Activated T-cell treated with anti-CD3 and anti-CD28 coated beads, Interleukin-2, amount 50 U/mL, for 24 hours (primary cell): ENCODE data around the gene KCNQ1.
"Not testable (repeated sequence)": the region's sequence is repeated elsewhere in the genome, so short reads cannot be mapped to it uniquely, and the experiment has no call there.

ENCODE experiments used
- DNase-seq: peaks from one replicate; pipeline ENCODE4 v3.0.0-alpha.2; 2020
- H3K27ac Mint-ChIP-seq: 2 replicates; pipeline ENCODE4 v1.8.0; 2020; ENCODE audit warnings: mild to moderate bottlenecking, mixed read lengths
- H3K27me3 Mint-ChIP-seq: 2 replicates; pipeline ENCODE4 v1.8.0; 2020; ENCODE audit warnings: mixed read lengths
- H3K36me3 Mint-ChIP-seq: 2 replicates; pipeline ENCODE4 v1.8.0; 2020; ENCODE audit warnings: low read depth, mixed read lengths
- H3K4me1 Mint-ChIP-seq: 2 replicates; pipeline ENCODE4 v1.8.0; 2020; ENCODE audit warnings: low read depth, mixed read lengths
- H3K4me3 Mint-ChIP-seq: 2 replicates; pipeline ENCODE4 v1.8.0; 2020; ENCODE audit warnings: mild to moderate bottlenecking, moderate library complexity, mixed read lengths
- H3K9me3 Mint-ChIP-seq: 2 replicates; pipeline ENCODE4 v1.8.0; 2020; ENCODE audit warnings: mixed read lengths

KCNQ1 gene

GRCh38 chr11:2595204-2595603 is 150.4 kb downstream of the KCNQ1 start:
- Mint-ChIP-seq H3K27ac (no peak overlapping the region), H3K36me3 (peaks cover 69% of the 10 kb centered on the region), H3K9me3 (peaks cover 18% of the 10 kb centered on the region), H3K4me1 (no peaks in the 10 kb centered on the region), H3K4me3 (no peak overlapping the region), H3K27me3 (no peaks in the 10 kb centered on the region)
- no peak for DNase-seq

- peaks cover 40% of the 10 kb centered on the region for H3K36me3 Mint-ChIP-seq
- H3K4me1 Mint-ChIP-seq = no peaks in the 10 kb centered on the region
- H3K9me3 Mint-ChIP-seq = peaks cover 18% of the 10 kb centered on the region
- no peak overlapping the region for H3K4me3 Mint-ChIP-seq
- no peaks in the 10 kb centered on the region for H3K27me3 Mint-ChIP-seq
- no peak for DNase-seq
- H3K27ac Mint-ChIP-seq = no peak overlapping the region
Measured at GRCh38 chr11:2599561-2600189, 154.9 kb downstream of the KCNQ1 start.

GRCh38 chr11:2609345-2609744 is 164.5 kb downstream of the KCNQ1 start:
- H3K9me3 Mint-ChIP-seq = peaks cover 22% of the 10 kb centered on the region

GRCh38 chr11:2612884-2613571 is 168.2 kb downstream of the KCNQ1 start:
- no peak overlapping the region for H3K27ac Mint-ChIP-seq

More at GRCh38 chr11:2609345-2609744, 164.5 kb downstream of the KCNQ1 start:
- no peaks in the 10 kb centered on the region for H3K4me1 Mint-ChIP-seq
- H3K27me3 Mint-ChIP-seq = no peaks in the 10 kb centered on the region
- H3K4me3 Mint-ChIP-seq = no peak overlapping the region
- H3K36me3 Mint-ChIP-seq = peaks cover 22% of the 10 kb centered on the region
- H3K27ac Mint-ChIP-seq = no peak overlapping the region
- DNase-seq = no peak

GRCh38 chr11:2621894-2622293 is 177.1 kb downstream of the KCNQ1 start:
- H3K9me3 Mint-ChIP-seq = no peaks in the 10 kb centered on the region
- H3K27me3 Mint-ChIP-seq = no peaks in the 10 kb centered on the region
- no peak overlapping the region for H3K4me3 Mint-ChIP-seq
- H3K27ac Mint-ChIP-seq = no peak overlapping the region
- H3K4me1 Mint-ChIP-seq = peaks cover 9% of the 10 kb centered on the region
- peaks cover 29% of the 10 kb centered on the region for H3K36me3 Mint-ChIP-seq
- no peak for DNase-seq

More at GRCh38 chr11:2612884-2613571, 168.2 kb downstream of the KCNQ1 start:
- peaks cover 18% of the 10 kb centered on the region for H3K9me3 Mint-ChIP-seq
- H3K4me3 Mint-ChIP-seq = no peak overlapping the region
- DNase-seq = no peak
- H3K27me3 Mint-ChIP-seq = no peaks in the 10 kb centered on the region
- no peaks in the 10 kb centered on the region for H3K4me1 Mint-ChIP-seq
- H3K36me3 Mint-ChIP-seq = peaks cover 11% of the 10 kb centered on the region

GRCh38 chr11:2625183-2625582 is 180.4 kb downstream of the KCNQ1 start:
- H3K36me3 Mint-ChIP-seq = peaks cover 54% of the 10 kb centered on the region
- H3K27ac Mint-ChIP-seq = no peak overlapping the region
- H3K4me3 Mint-ChIP-seq = no peak overlapping the region
- H3K9me3 Mint-ChIP-seq = peaks cover 5% of the 10 kb centered on the region
- H3K27me3 Mint-ChIP-seq = no peaks in the 10 kb centered on the region
- peaks cover 9% of the 10 kb centered on the region for H3K4me1 Mint-ChIP-seq
- DNase-seq = no peak

GRCh38 chr11:2630679-2631078 is 185.9 kb downstream of the KCNQ1 start:
- Mint-ChIP-seq H3K36me3 (peaks cover 78% of the 10 kb centered on the region), H3K4me3 (no peak overlapping the region), H3K27ac (no peak overlapping the region), H3K27me3 (no peaks in the 10 kb centered on the region), H3K9me3 (peaks cover 41% of the 10 kb centered on the region), H3K4me1 (no peaks in the 10 kb centered on the region)
- DNase-seq = no peak

GRCh38 chr11:2631161-2631560 is 186.4 kb downstream of the KCNQ1 start:
- Mint-ChIP-seq H3K4me1 (no peaks in the 10 kb centered on the region), H3K27ac (no peak overlapping the region), H3K27me3 (no peaks in the 10 kb centered on the region), H3K4me3 (no peak overlapping the region), H3K36me3 (peaks cover 76% of the 10 kb centered on the region), H3K9me3 (peaks cover 41% of the 10 kb centered on the region)
- no peak for DNase-seq

GRCh38 chr11:2639763-2640162 is 195.0 kb downstream of the KCNQ1 start:
- H3K4me1 Mint-ChIP-seq, H3K27me3 Mint-ChIP-seq, H3K4me3 Mint-ChIP-seq, DNase-seq, H3K27ac Mint-ChIP-seq: not testable (repeated sequence)
- H3K9me3 Mint-ChIP-seq = peaks cover 58% of the 10 kb centered on the region
- peaks cover 79% of the 10 kb centered on the region for H3K36me3 Mint-ChIP-seq

- H3K27me3 Mint-ChIP-seq = no peaks in the 10 kb centered on the region
- H3K9me3 Mint-ChIP-seq = peaks cover 58% of the 10 kb centered on the region
- no peaks in the 10 kb centered on the region for H3K4me1 Mint-ChIP-seq
- no peak overlapping the region for H3K4me3 Mint-ChIP-seq
- no peak overlapping the region for H3K27ac Mint-ChIP-seq
- no peak for DNase-seq
- H3K36me3 Mint-ChIP-seq = peaks cover 79% of the 10 kb centered on the region
Measured at GRCh38 chr11:2641623-2642022, 196.8 kb downstream of the KCNQ1 start.

GRCh38 chr11:2643746-2644145 is 198.9 kb downstream of the KCNQ1 start:
- Mint-ChIP-seq H3K36me3 (peaks cover 77% of the 10 kb centered on the region), H3K27ac (no peak overlapping the region), H3K27me3 (no peaks in the 10 kb centered on the region), H3K9me3 (peaks cover 58% of the 10 kb centered on the region), H3K4me3 (no peak overlapping the region), H3K4me1 (no peaks in the 10 kb centered on the region)
- no peak for DNase-seq

- no peaks in the 10 kb centered on the region for H3K27me3 Mint-ChIP-seq
- H3K4me3 Mint-ChIP-seq = no peak overlapping the region
- DNase-seq = no peak
- H3K4me1 Mint-ChIP-seq = no peaks in the 10 kb centered on the region
- no peak overlapping the region for H3K27ac Mint-ChIP-seq
- peaks cover 74% of the 10 kb centered on the region for H3K36me3 Mint-ChIP-seq
- peaks cover 62% of the 10 kb centered on the region for H3K9me3 Mint-ChIP-seq
Measured at GRCh38 chr11:2644844-2645778, 200.3 kb downstream of the KCNQ1 start.

- H3K27ac Mint-ChIP-seq = no peak overlapping the region
- H3K4me1 Mint-ChIP-seq = no peaks in the 10 kb centered on the region
- H3K4me3 Mint-ChIP-seq = no peak overlapping the region
- H3K9me3 Mint-ChIP-seq = peaks cover 63% of the 10 kb centered on the region
- no peak for DNase-seq
- no peaks in the 10 kb centered on the region for H3K27me3 Mint-ChIP-seq
- peaks cover 72% of the 10 kb centered on the region for H3K36me3 Mint-ChIP-seq
Measured at GRCh38 chr11:2645779-2646118, 200.9 kb downstream of the KCNQ1 start.

- peaks cover 60% of the 10 kb centered on the region for H3K36me3 Mint-ChIP-seq
- H3K27me3 Mint-ChIP-seq = no peaks in the 10 kb centered on the region
- peaks cover 56% of the 10 kb centered on the region for H3K9me3 Mint-ChIP-seq
- DNase-seq = no peak
- H3K27ac Mint-ChIP-seq = no peak overlapping the region
- H3K4me1 Mint-ChIP-seq = no peaks in the 10 kb centered on the region
- no peak overlapping the region for H3K4me3 Mint-ChIP-seq
Measured at GRCh38 chr11:2647167-2647566, 202.4 kb downstream of the KCNQ1 start.

- peaks cover 51% of the 10 kb centered on the region for H3K9me3 Mint-ChIP-seq
- no peak overlapping the region for H3K27ac Mint-ChIP-seq
- no peaks in the 10 kb centered on the region for H3K4me1 Mint-ChIP-seq
- H3K4me3 Mint-ChIP-seq = no peak overlapping the region
- H3K27me3 Mint-ChIP-seq = no peaks in the 10 kb centered on the region
- peaks cover 55% of the 10 kb centered on the region for H3K36me3 Mint-ChIP-seq
- DNase-seq = no peak
Measured at GRCh38 chr11:2647953-2648352, 203.1 kb downstream of the KCNQ1 start.
